Effector memory CD4-positive, alpha-beta T cell (primary cell): ENCODE measurements around the gene ZCCHC17.

Experiments used
- DNase-seq, 3 donors: peaks; one replicate each; pipeline ENCODE4 v3.0.0-alpha.2; 2020
- H3K27ac ChIP-seq: 2 replicates; pipeline ENCODE4 v1.7.0; 2013; ENCODE audit warnings: mild to moderate bottlenecking, low read length, moderate library complexity; ENCODE audit not compliant: insufficient read depth, poor library complexity, severe bottlenecking
- H3K27me3 ChIP-seq: replicated peaks from 2 replicates; pipeline ENCODE4 v1.7.0; 2013; ENCODE audit warnings: mild to moderate bottlenecking, low read length; ENCODE audit not compliant: insufficient read depth, control insufficient read depth, poor library complexity, severe bottlenecking
- H3K36me3 ChIP-seq: 2 replicates; pipeline ENCODE4 v1.7.0; 2013; ENCODE audit warnings: mild to moderate bottlenecking, low read length, moderate library complexity; ENCODE audit not compliant: control insufficient read depth, insufficient read depth
- H3K4me1 ChIP-seq: 2 replicates; pipeline ENCODE4 v1.7.0; 2013; ENCODE audit warnings: low read length, mild to moderate bottlenecking; ENCODE audit not compliant: control insufficient read depth, insufficient read depth, poor library complexity, severe bottlenecking
- H3K4me3 ChIP-seq: 2 replicates; pipeline ENCODE4 v1.7.0; 2013; ENCODE audit warnings: low read length, low read depth, mild to moderate bottlenecking; ENCODE audit not compliant: insufficient read depth, poor library complexity, severe bottlenecking
- H3K9me3 ChIP-seq: 2 replicates; pipeline ENCODE4 v1.7.0; 2013; ENCODE audit warnings: mild to moderate bottlenecking, low read length, moderate library complexity; ENCODE audit not compliant: control insufficient read depth

ZCCHC17 gene

DNA sequence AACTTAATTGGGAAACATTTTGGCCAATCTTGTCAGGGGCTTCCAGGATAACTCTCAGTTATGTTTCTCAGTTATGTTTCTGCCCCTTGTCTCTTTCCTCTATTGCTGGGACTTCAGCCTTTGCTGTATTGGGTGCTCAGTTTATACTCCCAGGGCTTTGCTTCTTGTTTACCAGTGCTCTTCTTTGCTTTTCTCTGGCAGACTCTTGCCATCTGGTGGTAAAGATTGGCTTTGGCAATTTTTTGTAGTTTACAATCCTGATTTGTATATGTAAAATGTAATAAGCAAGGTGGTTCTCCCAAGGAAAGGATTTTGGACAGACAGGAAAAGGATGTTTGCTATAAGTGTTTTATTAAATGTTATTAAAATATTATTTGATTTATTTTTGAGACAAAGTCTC, 38.2 kb downstream of the ZCCHC17 start:
- DNase-seq = no peak
- H3K27me3 ChIP-seq = no peaks in the 10 kb centered on the region
- peaks cover 5% of the 10 kb centered on the region for H3K36me3 ChIP-seq
- no peaks in the 10 kb centered on the region for H3K4me1 ChIP-seq
- no peak overlapping the region for H3K4me3 ChIP-seq
- no peak overlapping the region for H3K27ac ChIP-seq
- H3K9me3 ChIP-seq = no peaks in the 10 kb centered on the region

DNA sequence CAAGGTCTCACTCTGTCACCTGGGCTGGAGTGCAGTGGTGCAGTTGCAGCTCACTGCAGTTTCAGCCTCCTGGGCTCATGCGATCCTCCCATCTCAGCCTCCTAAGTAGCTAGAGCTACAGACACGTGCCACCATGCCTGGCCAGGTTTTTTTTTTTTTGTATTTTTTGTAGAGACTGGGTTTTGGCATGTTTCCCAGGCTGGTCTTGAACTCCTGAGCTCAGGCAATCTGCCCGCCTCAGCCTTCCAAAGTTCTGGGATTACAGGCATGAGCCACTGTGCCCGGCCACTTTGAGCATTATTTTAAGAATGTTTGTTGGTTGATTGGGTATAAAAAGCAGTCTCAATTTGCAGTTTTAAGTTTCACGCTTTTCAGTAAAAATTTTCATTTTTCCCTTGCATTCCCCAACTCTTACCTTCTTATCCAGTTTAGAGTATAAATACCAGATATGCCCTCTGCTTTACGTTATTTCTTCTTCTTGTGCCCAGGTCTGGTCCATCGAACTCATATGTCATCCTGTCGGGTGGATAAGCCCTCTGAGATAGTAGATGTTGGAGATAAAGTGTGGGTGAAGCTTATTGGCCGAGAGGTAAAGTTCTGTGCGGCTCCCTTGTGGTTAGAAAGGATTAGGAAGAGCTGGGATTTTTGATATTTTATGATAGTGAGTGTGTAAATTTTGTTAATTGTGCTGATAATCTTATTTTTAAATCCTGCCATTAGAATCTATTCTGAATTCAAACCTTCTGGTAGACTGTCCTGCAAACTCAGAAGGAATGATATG, 40.0 kb downstream of the ZCCHC17 start:
- Histone ChIP-seq H3K36me3 (peaks cover 6% of the 10 kb centered on the region), H3K4me1 (no peaks in the 10 kb centered on the region), H3K27ac (no peak overlapping the region), H3K9me3 (no peaks in the 10 kb centered on the region), H3K27me3 (no peaks in the 10 kb centered on the region), H3K4me3 (no peak overlapping the region)
- DNase-seq = no peak

DNA sequence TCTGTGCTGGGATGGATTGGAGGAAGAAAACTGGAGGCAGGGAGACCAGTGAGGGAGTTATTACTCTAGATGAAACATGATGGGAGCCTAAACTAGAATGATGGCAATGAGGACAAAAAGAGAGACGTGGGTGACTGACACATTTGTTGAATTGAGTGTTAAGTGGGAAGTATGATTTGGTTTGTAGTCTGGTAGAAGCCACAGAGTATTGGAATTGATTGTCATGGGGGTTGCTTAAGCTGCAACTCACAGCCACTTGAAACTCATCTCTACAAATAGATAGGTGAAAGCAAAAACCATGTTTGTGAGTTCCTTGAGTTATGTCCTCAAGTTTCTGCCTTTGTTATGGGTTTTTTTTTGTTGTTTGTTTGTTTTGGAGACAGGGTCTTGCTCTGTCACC, 47.7 kb downstream of the ZCCHC17 start:
- Histone ChIP-seq H3K27ac (no peak overlapping the region), H3K4me3 (no peak overlapping the region), H3K9me3 (no peaks in the 10 kb centered on the region), H3K36me3 (peaks cover 26% of the 10 kb centered on the region), H3K4me1 (no peaks in the 10 kb centered on the region), H3K27me3 (no peaks in the 10 kb centered on the region)
- DNase-seq = no peak

DNA sequence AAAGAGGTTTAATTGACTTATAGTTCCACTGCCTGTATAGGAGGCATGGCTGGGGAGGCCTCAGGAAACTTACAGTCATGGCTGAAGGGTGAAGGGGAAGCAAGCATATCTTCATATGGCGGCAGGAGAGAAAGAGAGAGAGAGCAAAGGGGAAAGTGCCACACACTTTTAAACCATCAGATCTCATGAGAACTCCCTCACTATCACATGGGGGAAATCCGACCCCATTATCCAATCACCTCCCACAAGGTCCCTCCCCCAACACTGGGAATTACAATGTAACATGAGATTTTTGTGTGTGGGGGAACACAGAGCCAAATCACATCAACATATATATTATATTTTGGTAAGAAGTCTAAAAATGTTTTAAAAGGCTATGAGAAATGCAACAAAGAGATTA, 48.8 kb downstream of the ZCCHC17 start:
- Histone ChIP-seq H3K36me3 (peaks cover 21% of the 10 kb centered on the region), H3K9me3 (no peaks in the 10 kb centered on the region), H3K4me3 (no peak overlapping the region), H3K4me1 (no peaks in the 10 kb centered on the region), H3K27me3 (no peaks in the 10 kb centered on the region), H3K27ac (no peak overlapping the region)
- DNase-seq = no peak

- H3K9me3 ChIP-seq = no peaks in the 10 kb centered on the region
- no peak overlapping the region for H3K4me3 ChIP-seq
- no peak for DNase-seq
- no peaks in the 10 kb centered on the region for H3K4me1 ChIP-seq
- H3K27me3 ChIP-seq = no peaks in the 10 kb centered on the region
- no peak overlapping the region for H3K27ac ChIP-seq
- H3K36me3 ChIP-seq = peaks cover 31% of the 10 kb centered on the region
Observed at GRCh38 chr1:31346785-31347184, 50.0 kb downstream of the ZCCHC17 start.

- H3K4me1 ChIP-seq = no peaks in the 10 kb centered on the region
- H3K4me3 ChIP-seq = no peak overlapping the region
- H3K27ac ChIP-seq = no peak overlapping the region
- no peaks in the 10 kb centered on the region for H3K27me3 ChIP-seq
- no peaks in the 10 kb centered on the region for H3K9me3 ChIP-seq
- DNase-seq = no peak
- peaks cover 33% of the 10 kb centered on the region for H3K36me3 ChIP-seq
Observed at GRCh38 chr1:31348449-31348848, 51.6 kb downstream of the ZCCHC17 start.

GRCh38 chr1:31354283-31354682, 57.5 kb downstream of the ZCCHC17 start:
- H3K27ac ChIP-seq = no peak overlapping the region
- H3K27me3 ChIP-seq = no peaks in the 10 kb centered on the region
- DNase-seq = no peak
- no peaks in the 10 kb centered on the region for H3K4me1 ChIP-seq
- H3K9me3 ChIP-seq = no peaks in the 10 kb centered on the region
- H3K4me3 ChIP-seq = no peak overlapping the region
- peaks cover 36% of the 10 kb centered on the region for H3K36me3 ChIP-seq

GRCh38 chr1:31356427-31356826, 59.6 kb downstream of the ZCCHC17 start:
- Histone ChIP-seq H3K4me3 (no peak overlapping the region), H3K9me3 (no peaks in the 10 kb centered on the region), H3K27me3 (no peaks in the 10 kb centered on the region), H3K27ac (no peak overlapping the region), H3K36me3 (peaks cover 29% of the 10 kb centered on the region), H3K4me1 (no peaks in the 10 kb centered on the region)
- no peak for DNase-seq

DNA sequence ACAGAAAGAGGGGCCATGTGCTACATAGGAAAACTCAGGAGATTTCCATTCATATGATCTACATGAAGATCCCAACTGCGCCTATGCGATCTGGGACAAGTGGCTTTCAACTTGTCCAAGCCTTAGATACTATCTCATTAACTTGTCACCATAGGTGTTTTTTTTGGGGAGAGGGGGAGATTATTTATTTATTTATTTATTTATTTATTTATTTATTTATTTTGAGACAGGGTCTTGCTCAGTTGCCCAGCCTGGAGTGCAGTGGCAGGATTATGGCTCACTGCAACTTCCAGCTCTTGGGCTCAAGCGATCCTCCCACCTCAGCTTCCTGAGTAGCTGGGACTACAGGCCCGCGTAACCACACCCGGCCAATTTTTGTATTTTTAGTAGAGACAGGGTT, 64.8 kb downstream of the ZCCHC17 start:
- no peak for DNase-seq
- Histone ChIP-seq H3K4me3 (no peak overlapping the region), H3K9me3 (no peaks in the 10 kb centered on the region), H3K27ac (no peak overlapping the region), H3K27me3 (no peaks in the 10 kb centered on the region), H3K4me1 (no peaks in the 10 kb centered on the region), H3K36me3 (peaks cover 19% of the 10 kb centered on the region)

DNA sequence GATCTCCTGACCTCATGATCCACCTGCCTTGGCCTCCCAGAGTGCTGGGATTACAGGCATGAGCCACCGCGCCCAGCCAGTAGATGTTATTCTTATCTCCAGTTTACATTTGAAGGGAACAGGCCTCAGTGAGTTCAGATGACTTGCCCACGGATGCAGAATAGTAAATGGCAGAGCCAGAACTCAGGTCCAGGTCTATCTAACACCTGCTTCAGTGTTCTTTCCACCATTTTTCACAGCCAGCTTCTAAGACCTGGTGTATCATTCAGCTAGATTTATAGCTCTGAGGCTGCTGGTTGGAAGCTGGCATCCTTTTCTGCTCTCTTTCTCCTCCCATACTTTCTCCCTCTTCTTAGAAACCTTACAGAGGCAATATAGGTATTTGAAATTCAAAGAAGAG, 65.2 kb downstream of the ZCCHC17 start:
- Histone ChIP-seq H3K27me3 (no peaks in the 10 kb centered on the region), H3K4me3 (no peak overlapping the region), H3K4me1 (no peaks in the 10 kb centered on the region), H3K9me3 (no peaks in the 10 kb centered on the region), H3K36me3 (peaks cover 17% of the 10 kb centered on the region), H3K27ac (no peak overlapping the region)
- no peak for DNase-seq
